H1 (cell line): Measurements from ENCODE around the gene CDK19. TPM values are rescaled to one million over a fixed set of nuclear protein-coding genes. Genes with fewer than 3 reads are reported as not detected.

Experiments
- CTCF ChIA-PET: fragments of 300-600 bp; sonication (Branson Sonifier 250); formaldehyde crosslinking; loops from one replicate; lab custom pipeline; 2021; ENCODE audit not compliant: partially characterized antibody; lab: Charles Lee
- POLR2A ChIA-PET: fragments of 300-600 bp; sonication (Branson Sonifier 250); formaldehyde crosslinking; loops from one replicate; lab custom pipeline; 2021; ENCODE audit warnings: inconsistent platforms; ENCODE audit not compliant: partially characterized antibody; lab: Charles Lee
- DNase-seq, 2 experiments: peaks; one replicate each; pipeline versions ENCODE4 v3.0.0 to v3.0.0-alpha.2; 2010 to 2022; ENCODE audit warnings: low spot score in 2 of 2, low read depth in 1 of 2, mixed read lengths in 1 of 2
- FAIRE-seq: peaks from 2 replicates; lab custom pipeline; 2011; peaks lifted over from hg19 to GRCh38; lab: Jason Lieb, UNC
- H2AFZ ChIP-seq: 2 replicates; pipeline ENCODE4 v1.8.1; 2012; ENCODE audit warnings: low read length, inconsistent platforms
- H2AK5ac ChIP-seq: 2 replicates; pipeline ENCODE4 v1.6.1; 2013; ENCODE audit warnings: low read depth, low read length
- H2BK120ac ChIP-seq: replicated peaks from 2 replicates; pipeline ENCODE3; 2013; ENCODE audit warnings: low read depth, low read length, inconsistent platforms
- H2BK12ac ChIP-seq: 2 replicates; pipeline ENCODE4 v1.6.1; 2013; ENCODE audit warnings: low read depth, low read length
- H2BK15ac ChIP-seq: 2 replicates; pipeline ENCODE4 v1.6.1; 2013; ENCODE audit warnings: low read length
- H2BK20ac ChIP-seq: 2 replicates; pipeline ENCODE4 v1.6.1; 2013; ENCODE audit warnings: low read length
- H2BK5ac ChIP-seq: 2 replicates; pipeline ENCODE4 v1.6.1; 2013; ENCODE audit warnings: low read depth, low read length
- H3K14ac ChIP-seq: 2 replicates; pipeline ENCODE4 v1.6.1; 2013; ENCODE audit warnings: inconsistent platforms; ENCODE audit not compliant: insufficient read length
- H3K18ac ChIP-seq: 2 replicates; pipeline ENCODE4 v1.6.1; 2013; ENCODE audit warnings: low read length; ENCODE audit errors: extremely low read depth
- H3K23ac ChIP-seq: 2 replicates; pipeline ENCODE4 v1.6.1; 2013; ENCODE audit warnings: inconsistent platforms; ENCODE audit not compliant: insufficient read length
- H3K23me2 ChIP-seq: 2 replicates; pipeline ENCODE4 v1.6.1; 2013; ENCODE audit warnings: low read depth, low read length
- H3K27ac ChIP-seq: 2 replicates; pipeline ENCODE4 v1.6.1; 2011; ENCODE audit warnings: low read depth, low read length, inconsistent platforms
- H3K27me3 ChIP-seq, 4 experiments: replicated peaks in 1 of 4; 1 replicate in 1 of 4; 2 replicates in 3 of 4; pipeline versions ENCODE4 v1.6.1 to v1.8.1; 2011 to 2013; ENCODE audit warnings: low read length in 3 of 4, mild to moderate bottlenecking in 3 of 4, inconsistent platforms in 2 of 4, mixed read lengths in 2 of 4, moderate library complexity in 1 of 4; ENCODE audit not compliant: control insufficient read depth in 3 of 4, insufficient read depth in 3 of 4; ENCODE audit errors: extremely low read depth in 1 of 4
- H3K36me3 ChIP-seq, 4 experiments: 2 replicates each; pipeline versions ENCODE4 v1.6.1 to v1.8.1; 2011 to 2013; ENCODE audit warnings: mild to moderate bottlenecking in 4 of 4, low read length in 3 of 4, moderate library complexity in 2 of 4, control low read depth in 1 of 4, inconsistent platforms in 1 of 4; ENCODE audit not compliant: insufficient read depth in 4 of 4, control insufficient read depth in 2 of 4
- H3K4ac ChIP-seq: replicated peaks from 2 replicates; pipeline ENCODE3; 2013; ENCODE audit warnings: low read length, low read depth, mixed read lengths, inconsistent platforms; ENCODE audit not compliant: insufficient read length
- H3K4me1 ChIP-seq, 4 experiments: replicated peaks in 1 of 4; 1 replicate in 1 of 4; 2 replicates in 3 of 4; pipeline versions ENCODE4 v1.6.1 to v1.8.1; 2011 to 2013; ENCODE audit warnings: low read length in 3 of 4, inconsistent platforms in 2 of 4, mixed read lengths in 1 of 4; ENCODE audit not compliant: insufficient read depth in 4 of 4, control insufficient read depth in 3 of 4
- H3K4me2 ChIP-seq, 2 experiments: 2 replicates each; pipeline versions ENCODE4 v1.6.1 to v1.8.1; 2011 to 2013; ENCODE audit warnings: low read depth in 2 of 2, low read length in 2 of 2, control low read depth in 1 of 2, inconsistent platforms in 1 of 2, mild to moderate bottlenecking in 1 of 2; ENCODE audit not compliant: insufficient read depth in 1 of 2
- H3K4me3 ChIP-seq, 4 experiments: fragments of 200-600, 300-600 bp in 1 of 4; sonication (generic), shearing (Covaris generic), sonication (Bioruptor Twin) in 1 of 4; 2 replicates each; pipeline versions ENCODE4 v1.5.1 to v1.8.1; 2011 to 2016; ENCODE audit warnings: low read length in 4 of 4, low read depth in 3 of 4, control low read depth in 2 of 4, inconsistent platforms in 2 of 4, mild to moderate bottlenecking in 2 of 4, mixed read lengths in 1 of 4, moderate library complexity in 1 of 4; ENCODE audit not compliant: insufficient read depth in 2 of 4; ENCODE audit errors: extremely low read depth in 1 of 4
- H3K56ac ChIP-seq: replicated peaks from 2 replicates; pipeline ENCODE3; 2013; ENCODE audit warnings: low read depth, mild to moderate bottlenecking, mixed read lengths, low read length, inconsistent platforms; ENCODE audit not compliant: insufficient read length
- H3K79me1 ChIP-seq: 2 replicates; pipeline ENCODE4 v1.6.1; 2013; ENCODE audit warnings: low read depth, low read length, control low read depth
- H3K79me2 ChIP-seq, 2 experiments: 2 replicates each; pipeline versions ENCODE4 v1.6.1 to v1.8.1; 2012 to 2013; ENCODE audit warnings: low read length in 2 of 2, mild to moderate bottlenecking in 2 of 2, inconsistent platforms in 1 of 2; ENCODE audit not compliant: insufficient read depth in 2 of 2, control insufficient read depth in 1 of 2
- H3K9ac ChIP-seq, 4 experiments: replicated peaks in 1 of 4; 1 replicate in 1 of 4; 2 replicates in 3 of 4; pipeline versions ENCODE4 v1.6.1 to v1.8.1; 2011 to 2013; ENCODE audit warnings: low read depth in 3 of 4, low read length in 3 of 4, control low read depth in 2 of 4, mild to moderate bottlenecking in 2 of 4, moderate library complexity in 2 of 4, inconsistent platforms in 1 of 4; ENCODE audit errors: extremely low read depth in 1 of 4
- H3K9me3 ChIP-seq, 2 experiments: 2 replicates each; pipeline versions ENCODE4 v1.6.1 to v1.8.1; 2012 to 2013; ENCODE audit warnings: mild to moderate bottlenecking in 2 of 2, moderate library complexity in 2 of 2, control low read depth in 1 of 2, inconsistent platforms in 1 of 2, low read depth in 1 of 2, low read length in 1 of 2, mixed read lengths in 1 of 2; ENCODE audit not compliant: insufficient read depth in 2 of 2
- H4K20me1 ChIP-seq, 2 experiments: replicated peaks in 1 of 2; 2 replicates each; pipeline versions ENCODE3 to v1.8.1; 2011 to 2013; ENCODE audit warnings: inconsistent platforms in 2 of 2, low read length in 2 of 2, mild to moderate bottlenecking in 1 of 2; ENCODE audit not compliant: insufficient read depth in 2 of 2, control insufficient read depth in 1 of 2
- H4K5ac ChIP-seq: 2 replicates; pipeline ENCODE4 v1.6.1; 2013; ENCODE audit warnings: low read length, low read depth, mixed read lengths, inconsistent platforms; ENCODE audit not compliant: insufficient read length
- H4K8ac ChIP-seq: 2 replicates; pipeline ENCODE4 v1.8.0; 2013; ENCODE audit warnings: mild to moderate bottlenecking, moderate library complexity, low read length, inconsistent platforms; ENCODE audit not compliant: insufficient read depth; ENCODE audit errors: extremely low read depth
- H4K91ac ChIP-seq: replicated peaks from 2 replicates; pipeline ENCODE3; 2013; ENCODE audit warnings: low read length, mixed read lengths, inconsistent platforms; ENCODE audit not compliant: insufficient read length
- ATF2 ChIP-seq: IDR thresholded peaks from 2 replicates; pipeline ENCODE4 v1.6.1; 2012; ENCODE audit warnings: low read length, inconsistent platforms
- CEBPB ChIP-seq: IDR thresholded peaks from 2 replicates; pipeline ENCODE4 v1.6.1; 2012; ENCODE audit warnings: low read depth, low read length
- EZH2 ChIP-seq: fragments of 200-600 bp; sonication (generic); IDR thresholded peaks from 2 replicates; pipeline ENCODE4 v1.7.1; 2012; ENCODE audit warnings: low read depth, mild to moderate bottlenecking, moderate library complexity, low read length, inconsistent platforms; ENCODE audit not compliant: severe bottlenecking
- KDM1A ChIP-seq: fragments of 200-600, 300-600 bp; sonication (generic); IDR thresholded peaks from 2 replicates; pipeline ENCODE4 v1.7.1; 2016; ENCODE audit warnings: mild to moderate bottlenecking, low read length, borderline replicate concordance
- MAFK ChIP-seq: IDR thresholded peaks from 2 replicates; pipeline ENCODE4 v1.6.1; 2012; ENCODE audit warnings: low read depth, mild to moderate bottlenecking, improper control_type of control experiment, low read length
- RBBP5 ChIP-seq: IDR thresholded peaks from 2 replicates; pipeline ENCODE4 v1.7.1; 2012; ENCODE audit warnings: low read depth, mild to moderate bottlenecking, inconsistent platforms, low read length, moderate library complexity, borderline replicate concordance
- SP2 ChIP-seq: IDR thresholded peaks from 2 replicates; pipeline ENCODE4 v1.6.1; 2012; ENCODE audit warnings: mild to moderate bottlenecking, low read length, inconsistent platforms
- TAF7 ChIP-seq: optimal IDR thresholded peaks from 2 replicates; pipeline ENCODE3; 2011; ENCODE audit warnings: low read depth, mild to moderate bottlenecking, inconsistent platforms, low read length, moderate library complexity, borderline replicate concordance
- TBP ChIP-seq: IDR thresholded peaks from 2 replicates; pipeline ENCODE4 v1.6.1; 2011; ENCODE audit warnings: low read depth, low read length, improper control_type of control experiment
- TEAD4 ChIP-seq: IDR thresholded peaks from 2 replicates; pipeline ENCODE4 v1.6.1; 2012; ENCODE audit warnings: low read depth, low read length, inconsistent platforms, mixed read lengths
- YY1 ChIP-seq: IDR thresholded peaks from 2 replicates; pipeline ENCODE4 v1.6.1; 2011; ENCODE audit warnings: low read depth, mild to moderate bottlenecking, low read length
- WGBS, 2 experiments: shearing (Covaris generic) in 1 of 2; methylation state at CpG; one replicate each; pipeline versions ENCODE4 v1.1.6 to v1.1.7; 2013 to 2015; ENCODE audit warnings: low lambda C conversion rate in 2 of 2, mixed read lengths in 2 of 2, inconsistent platforms in 1 of 2, low coverage in 1 of 2, missing lambda C conversion rate in 1 of 2; ENCODE audit not compliant: insufficient replicate concordance in 2 of 2, insufficient coverage in 1 of 2, insufficient read length in 1 of 2; ENCODE audit errors: extremely low coverage in 1 of 2, missing lambda C conversion rate in 1 of 2; 5-methylcytosine and 5-hydroxymethylcytosine counted together
- polyA plus RNA-seq, 7 experiments: library from polyadenylated mRNA; depleted of rRNA in 3 of 7; stranded (reverse) in 5 of 7; unstranded in 2 of 7; fragments of >200 nt in 5 of 7; fragments of 200-250 nt in 2 of 7; gene quantifications; 1 replicate in 5 of 7; 2 replicates in 1 of 7; 4 replicates in 1 of 7; pipeline versions ENCODE4 v1.2.1 to v1.2.3, GENCODE V29; 2011 to 2013; ENCODE audit warnings: missing spikeins in 2 of 7, mixed read lengths in 2 of 7
- total RNA-seq: library from RNA; stranded (reverse); fragmentation: NEBNext Ultra II Directional; extraction: Animal tissue kit (Norgen Biotek cat#: 25700); gene quantifications from 2 replicates; pipeline ENCODE4 v1.2.1, GENCODE V29; 2021

The CDK19 gene
- total and polyA plus RNA-seq, 2 of the 8 experiments (the other 6 are each of a cell fraction or from before 2014, with no cell fraction given) = 4.9 to 12.6 TPM

GRCh38 chr6:110800839-110801196, 14.5 kb downstream of the CDK19 start:
- Histone ChIP-seq H4K91ac (no peak overlapping the region), H2BK12ac (no peak overlapping the region), H3K4me1 (no peaks in the 10 kb centered on the region), H3K4me2 (no peak overlapping the region), H2BK20ac (no peak overlapping the region), H3K14ac (no peak overlapping the region), H4K5ac (no peak overlapping the region), H3K9ac (no peak overlapping the region), H2BK5ac (no peak overlapping the region)
- WGBS, 2 experiments = 91% methylated on average over 4 of the region's 4 CpGs; no CpG with 5 or more reads in 1 of the 2 experiments
- TF ChIP-seq SP2 = no peak
- no peak for TF ChIP-seq KDM1A
- no peak for TF ChIP-seq TAF7
- TF ChIP-seq YY1 = no peak
- no peak for TF ChIP-seq EZH2
- TF ChIP-seq TEAD4 = no peak
- TF ChIP-seq MAFK = no peak
- no peak for TF ChIP-seq TBP
- TF ChIP-seq RBBP5 = no peak
- no peak for TF ChIP-seq CEBPB
- TF ChIP-seq ATF2 = no peak
- TF ChIP-seq, all 59 proteins: peak for 0
- H3K23me2 ChIP-seq = no peaks in the 10 kb centered on the region
- no peaks in the 10 kb centered on the region for H3K27me3 ChIP-seq
- no peak overlapping the region for H3K4ac ChIP-seq
- ChIA-PET POLR2A (interaction anchor here (0.9 to 1.0 kb wide), 2 partner anchors 15 to 74 kb away, joined by 3 to 4 read pairs; partner anchors contain the start of genes AMD1 and CDK19), CTCF (interaction anchor here (1.0 to 1.1 kb wide), 2 partner anchors 8 to 32 kb away, joined by 3 to 4 read pairs; no protein-coding TSS in a partner anchor)
- no peak overlapping the region for H2AK5ac ChIP-seq
- no peak overlapping the region for H3K18ac ChIP-seq
- H2AFZ ChIP-seq = no peak overlapping the region
- H3K9me3 ChIP-seq = peaks cover 0 to 2% of the 10 kb centered on the region in 2 experiments; a peak in 1 of 4 replicates
- no peak overlapping the region for H3K23ac ChIP-seq
- H4K20me1 ChIP-seq = no peaks in the 10 kb centered on the region
- no peak overlapping the region for H4K8ac ChIP-seq
- no peak for FAIRE-seq
- no peak overlapping the region for H3K56ac ChIP-seq
- no peaks in the 10 kb centered on the region; the same call in 1 of the 2 replicates for H3K79me1 ChIP-seq
- H3K4me3 ChIP-seq = no peak overlapping the region
- no peak overlapping the region for H2BK120ac ChIP-seq
- H2BK15ac ChIP-seq = no peak overlapping the region
- H3K27ac ChIP-seq = no peak overlapping the region
- peaks cover 0 to 61% of the 10 kb centered on the region in 2 experiments; a peak in 2 of 4 replicates for H3K79me2 ChIP-seq
- DNase-seq = no peak
- no peaks in the 10 kb centered on the region for H3K36me3 ChIP-seq
